Nephron progenitor cell (in vitro differentiated cells): Measurements from ENCODE around the gene GATAD2A.

ENCODE experiments used
- DNase-seq: peaks from one replicate; pipeline ENCODE4 v3.0.0; 2021
- H3K27ac Mint-ChIP-seq: 2 replicates; pipeline ENCODE4 v1.8.0; 2021; ENCODE audit warnings: mild to moderate bottlenecking, moderate library complexity, mixed read lengths
- H3K27me3 Mint-ChIP-seq: 2 replicates; pipeline ENCODE4 v1.8.0; 2021; ENCODE audit warnings: mild to moderate bottlenecking, low read depth, mixed read lengths; ENCODE audit not compliant: poor library complexity
- H3K36me3 Mint-ChIP-seq: 2 replicates; pipeline ENCODE4 v1.8.0; 2021; ENCODE audit warnings: low read depth, mixed read lengths
- H3K4me1 Mint-ChIP-seq: 2 replicates; pipeline ENCODE4 v1.8.0; 2021; ENCODE audit warnings: mixed read lengths
- H3K4me3 Mint-ChIP-seq: 2 replicates; pipeline ENCODE4 v1.8.0; 2021; ENCODE audit warnings: mild to moderate bottlenecking, moderate library complexity, mixed read lengths
- H3K9me3 Mint-ChIP-seq: 2 replicates; pipeline ENCODE4 v1.8.0; 2021; ENCODE audit warnings: mild to moderate bottlenecking, moderate library complexity, mixed read lengths
- TF ChIP-seq, protein P1 (sequence below): fragments of 200-600 bp; sonication (generic); IDR thresholded peaks from 2 replicates; pipeline ENCODE4 v1.5.0; 2021; ENCODE audit warnings: antibody characterized with exemption

Gene GATAD2A

GRCh38 chr19:19533841-19534240, 128.4 kb downstream of the GATAD2A start:
- peaks cover 23% of the 10 kb centered on the region for H3K36me3 Mint-ChIP-seq
- H3K9me3 Mint-ChIP-seq: no peaks in the 10 kb centered on the region
- H3K4me3 Mint-ChIP-seq: no peak overlapping the region
- H3K27me3 Mint-ChIP-seq: peaks cover 10% of the 10 kb centered on the region
- H3K4me1 Mint-ChIP-seq: peaks cover 46% of the 10 kb centered on the region
- no peak overlapping the region for H3K27ac Mint-ChIP-seq
- TF ChIP-seq, protein P1, sequence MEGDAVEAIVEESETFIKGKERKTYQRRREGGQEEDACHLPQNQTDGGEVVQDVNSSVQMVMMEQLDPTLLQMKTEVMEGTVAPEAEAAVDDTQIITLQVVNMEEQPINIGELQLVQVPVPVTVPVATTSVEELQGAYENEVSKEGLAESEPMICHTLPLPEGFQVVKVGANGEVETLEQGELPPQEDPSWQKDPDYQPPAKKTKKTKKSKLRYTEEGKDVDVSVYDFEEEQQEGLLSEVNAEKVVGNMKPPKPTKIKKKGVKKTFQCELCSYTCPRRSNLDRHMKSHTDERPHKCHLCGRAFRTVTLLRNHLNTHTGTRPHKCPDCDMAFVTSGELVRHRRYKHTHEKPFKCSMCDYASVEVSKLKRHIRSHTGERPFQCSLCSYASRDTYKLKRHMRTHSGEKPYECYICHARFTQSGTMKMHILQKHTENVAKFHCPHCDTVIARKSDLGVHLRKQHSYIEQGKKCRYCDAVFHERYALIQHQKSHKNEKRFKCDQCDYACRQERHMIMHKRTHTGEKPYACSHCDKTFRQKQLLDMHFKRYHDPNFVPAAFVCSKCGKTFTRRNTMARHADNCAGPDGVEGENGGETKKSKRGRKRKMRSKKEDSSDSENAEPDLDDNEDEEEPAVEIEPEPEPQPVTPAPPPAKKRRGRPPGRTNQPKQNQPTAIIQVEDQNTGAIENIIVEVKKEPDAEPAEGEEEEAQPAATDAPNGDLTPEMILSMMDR: no peak
- DNase-seq: no peak

- Mint-ChIP-seq H3K36me3 (peaks cover 19% of the 10 kb centered on the region), H3K27ac (no peak overlapping the region), H3K4me3 (no peak overlapping the region), H3K4me1 (peaks cover 42% of the 10 kb centered on the region), H3K9me3 (no peaks in the 10 kb centered on the region), H3K27me3 (peaks cover 18% of the 10 kb centered on the region)
- TF ChIP-seq, protein P1: no peak
- DNase-seq: no peak
Observed at GRCh38 chr19:19534556-19535265, 129.2 kb downstream of the GATAD2A start.

DNA sequence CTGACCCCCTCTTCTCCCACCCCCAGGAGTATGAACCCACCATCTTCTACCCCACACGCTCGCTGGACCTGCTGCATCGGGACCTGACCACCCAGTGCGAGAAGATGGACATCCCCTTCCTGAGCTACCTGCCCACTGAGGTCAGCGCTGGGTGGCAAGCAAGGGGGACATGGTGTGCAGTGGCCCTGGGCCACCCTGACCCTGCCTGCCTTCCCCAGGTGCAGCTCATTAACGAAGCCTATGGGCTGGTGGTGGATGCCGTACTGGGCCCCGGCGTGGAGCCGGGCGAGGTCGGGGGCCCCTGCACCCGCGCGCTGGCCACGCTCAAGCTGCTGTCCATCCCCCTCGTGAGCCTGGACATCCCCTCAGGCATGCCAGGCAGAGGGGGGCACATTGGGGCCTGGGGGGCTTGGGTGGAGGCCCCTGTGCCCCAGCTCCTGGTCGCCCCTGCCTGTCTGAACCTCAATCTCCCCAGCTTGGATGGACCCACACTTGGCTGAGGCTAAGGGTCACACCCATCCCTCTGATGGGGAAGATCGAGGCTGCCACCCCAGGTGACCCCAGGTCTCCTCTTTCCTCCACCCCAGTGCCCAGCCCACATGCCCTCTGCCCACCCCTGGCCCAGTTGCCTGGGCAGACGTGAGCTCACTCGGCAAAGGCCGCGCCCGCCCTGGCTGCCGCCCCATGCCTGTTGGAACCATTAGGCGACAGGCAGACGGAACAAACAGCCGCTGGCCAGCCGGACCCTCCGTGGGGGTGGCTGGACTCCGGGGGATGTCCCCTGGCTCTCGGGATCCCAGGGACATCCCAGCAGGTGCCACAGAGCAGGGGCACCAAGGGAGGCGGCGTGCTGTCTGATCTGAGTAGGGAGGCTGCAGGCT, 130.1 kb downstream of the GATAD2A start:
- Mint-ChIP-seq H3K4me3 (peak overlapping the region; percentile 18), H3K9me3 (no peaks in the 10 kb centered on the region), H3K4me1 (peaks cover 38% of the 10 kb centered on the region), H3K27me3 (peaks cover 19% of the 10 kb centered on the region), H3K27ac (no peak overlapping the region), H3K36me3 (peaks cover 17% of the 10 kb centered on the region)
- DNase-seq: no peak
- TF ChIP-seq, protein P1: no peak

DNA sequence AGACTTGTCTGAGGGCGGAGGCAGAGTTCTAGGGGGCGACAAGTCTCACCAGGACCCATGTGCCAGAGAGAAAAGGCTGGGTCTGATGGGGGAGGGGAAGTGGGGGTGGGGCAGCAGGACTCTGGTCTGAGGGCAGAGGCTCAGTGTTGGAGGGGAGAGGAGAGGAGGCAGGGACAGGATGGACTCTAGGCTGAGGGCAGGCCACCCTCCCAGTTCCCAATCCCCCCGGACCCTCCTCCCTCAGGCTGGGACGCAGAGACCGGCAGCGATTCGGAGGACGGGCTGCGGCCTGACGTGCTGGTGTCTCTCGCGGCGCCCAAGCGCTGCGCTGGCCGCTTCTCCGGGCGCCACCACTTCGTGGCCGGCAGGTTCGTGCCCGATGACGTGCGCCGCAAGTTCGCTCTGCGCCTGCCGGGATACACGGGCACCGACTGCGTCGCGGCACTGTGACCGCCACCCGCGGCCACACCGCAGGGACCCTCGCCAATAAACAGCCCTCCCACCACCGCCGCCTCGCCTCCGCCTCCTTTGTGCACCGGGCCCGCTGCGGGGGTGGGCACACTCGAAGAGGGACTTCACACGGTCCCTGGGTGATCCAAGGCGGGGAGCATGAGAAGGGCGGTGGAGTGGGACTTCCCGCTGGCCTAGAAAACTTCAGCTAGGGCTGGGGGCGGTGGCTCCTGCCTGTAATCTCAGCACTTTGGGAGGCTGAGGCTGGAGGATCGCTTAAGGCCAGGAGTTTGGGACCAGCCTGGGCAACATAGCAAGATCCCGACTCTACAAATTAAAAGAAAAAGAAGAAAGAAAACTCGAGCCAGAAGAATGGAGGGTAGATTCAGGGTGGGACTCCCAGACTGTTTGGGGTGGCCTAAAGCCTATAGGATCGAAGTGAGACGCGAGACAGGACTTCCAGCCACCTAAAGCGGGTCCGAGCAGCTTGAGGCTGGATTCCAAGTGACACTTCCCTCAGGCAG, 131.9 kb downstream of the GATAD2A start:
- TF ChIP-seq, protein P1: no peak
- peak overlapping the region; percentile 64 for H3K4me3 Mint-ChIP-seq
- H3K27me3 Mint-ChIP-seq: peaks cover 20% of the 10 kb centered on the region
- peaks cover 26% of the 10 kb centered on the region for H3K4me1 Mint-ChIP-seq
- no peak for DNase-seq
- no peaks in the 10 kb centered on the region for H3K9me3 Mint-ChIP-seq
- H3K27ac Mint-ChIP-seq: no peak overlapping the region
- peaks cover 8% of the 10 kb centered on the region for H3K36me3 Mint-ChIP-seq

DNA sequence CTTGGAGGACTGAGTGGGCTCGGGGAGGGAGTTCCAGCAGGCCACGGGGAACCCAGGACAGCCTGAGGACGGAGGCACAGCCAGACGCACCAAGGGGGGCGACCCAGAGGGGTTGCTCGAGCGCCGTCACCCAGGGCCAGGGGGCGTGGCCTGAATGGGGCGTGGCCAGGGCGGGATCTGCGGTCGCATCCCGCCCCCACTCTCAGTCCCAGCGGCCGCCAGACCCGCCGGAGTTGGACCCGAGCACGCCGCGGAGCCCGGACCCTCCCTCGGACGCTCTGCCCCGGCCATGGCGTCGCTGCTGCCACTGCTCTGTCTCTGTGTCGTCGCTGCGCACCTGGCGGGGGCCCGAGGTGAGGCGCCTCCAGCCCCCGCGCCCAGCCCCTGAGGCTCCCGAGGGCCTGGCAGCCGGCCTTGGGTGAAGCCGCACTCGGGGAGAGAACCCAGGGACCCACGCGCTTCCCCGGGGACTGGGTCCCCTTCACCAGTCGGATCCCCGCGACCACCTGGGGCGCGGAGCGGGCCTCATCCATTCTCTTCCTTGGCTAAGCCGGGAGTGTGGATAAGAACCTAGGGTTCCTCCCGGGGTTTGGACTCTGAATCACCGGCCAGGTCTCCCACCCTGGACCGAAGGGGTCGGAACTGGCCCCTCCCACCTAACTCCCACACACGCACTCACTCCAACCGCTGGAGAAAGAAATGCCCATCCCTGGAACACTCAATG, 132.7 kb downstream of the GATAD2A start, which contains the start of gene CILP2:
Gene CILP2 (plus strand): TSS at position 205 of the 724 bp plus-strand sequence. CDS start 85 bp downstream, at position 290.
- peak; percentile 93 for DNase-seq
- TF ChIP-seq, protein P1: no peak
- Mint-ChIP-seq H3K27me3 (peaks cover 20% of the 10 kb centered on the region), H3K4me1 (peaks cover 19% of the 10 kb centered on the region), H3K4me3 (peak within 1 kb of the TSS; percentile 79), H3K27ac (no peak within 1 kb of the TSS), H3K9me3 (no peaks in the 10 kb centered on the region), H3K36me3 (peaks cover 8% of the 10 kb centered on the region)
